ENCODE data around the gene SEL1L3. TPM values are rescaled to one million over a fixed set of nuclear protein-coding genes. Genes with fewer than 3 reads are reported as not detected.
"Not testable (repeated sequence)": the region's sequence is repeated elsewhere in the genome, so short reads cannot be mapped to it uniquely, and the experiment has no call there.

SEL1L3 gene
- 23.7 TPM for total RNA-seq (ENCODE audit: unreplicated experiment)
- long read RNA-seq, result 0 reads

GRCh38 chr4:25862411-25863346 lies at the start of gene SEL1L3:
Gene SEL1L3, minus strand, starts transcription at chr4:25862988. Its CDS starts 152 bp downstream, at chr4:25862836.
- Mint-ChIP-seq H3K27ac (ENCODE audit: unreplicated experiment) (peak within 1 kb of the TSS; percentile 75), H3K9me3 (ENCODE audit: unreplicated experiment) (peaks cover 6% of the 10 kb centered on the region), H3K4me1 (ENCODE audit: low read depth, unreplicated experiment) (peaks cover 4% of the 10 kb centered on the region), H3K4me3 (ENCODE audit: unreplicated experiment) (peak within 1 kb of the TSS; percentile 98), H3K27me3 (ENCODE audit: unreplicated experiment) (peaks cover 7% of the 10 kb centered on the region), H3K36me3 (ENCODE audit: unreplicated experiment) (peaks cover 4% of the 10 kb centered on the region)
- TF ChIP-seq CTCF (IDR thresholded peaks at IDR 0.05; ENCODE audit: partially characterized antibody, unreplicated experiment), result no peak
- DNase-seq, result peak; percentile 59

DNA sequence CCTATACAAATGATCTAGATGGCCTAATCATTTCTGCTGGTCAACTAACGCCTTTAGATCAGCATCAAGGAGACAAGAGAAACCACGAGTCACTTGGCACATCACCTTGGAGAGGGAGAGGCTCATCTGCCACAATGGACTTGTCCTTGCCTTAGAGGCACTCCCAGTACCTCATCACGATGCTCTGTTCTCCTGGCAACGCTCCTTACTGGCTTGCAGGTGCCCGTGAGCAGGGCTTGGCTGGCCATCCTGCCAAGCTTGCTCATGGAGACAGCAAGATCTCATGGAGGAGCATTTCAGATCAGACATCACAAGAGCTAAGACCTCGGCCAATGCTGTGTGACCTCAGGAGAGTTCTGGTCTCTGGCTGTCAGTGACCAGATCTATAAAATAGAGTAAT lies 48.6 kb upstream of the SEL1L3 start:
- no peak for DNase-seq
- Mint-ChIP-seq H3K27ac (ENCODE audit: unreplicated experiment) (no peak overlapping the region), H3K9me3 (ENCODE audit: unreplicated experiment) (peaks cover 21% of the 10 kb centered on the region), H3K27me3 (ENCODE audit: unreplicated experiment) (peaks cover 20% of the 10 kb centered on the region), H3K4me1 (ENCODE audit: low read depth, unreplicated experiment) (peaks cover 19% of the 10 kb centered on the region), H3K36me3 (ENCODE audit: unreplicated experiment) (peaks cover 21% of the 10 kb centered on the region), H3K4me3 (ENCODE audit: unreplicated experiment) (no peak overlapping the region)
- no peak for TF ChIP-seq CTCF (IDR thresholded peaks at IDR 0.05; ENCODE audit: partially characterized antibody, unreplicated experiment)

GRCh38 chr4:25908491-25908901 lies 45.7 kb upstream of the SEL1L3 start:
- Mint-ChIP-seq H3K4me3 (ENCODE audit: unreplicated experiment) (no peak overlapping the region), H3K9me3 (ENCODE audit: unreplicated experiment) (peaks cover 14% of the 10 kb centered on the region), H3K36me3 (ENCODE audit: unreplicated experiment) (peaks cover 21% of the 10 kb centered on the region), H3K4me1 (ENCODE audit: low read depth, unreplicated experiment) (peaks cover 17% of the 10 kb centered on the region), H3K27ac (ENCODE audit: unreplicated experiment) (peak overlapping the region; percentile 95), H3K27me3 (ENCODE audit: unreplicated experiment) (peaks cover 11% of the 10 kb centered on the region)
- no peak for DNase-seq
- TF ChIP-seq CTCF (IDR thresholded peaks at IDR 0.05; ENCODE audit: partially characterized antibody, unreplicated experiment), result no peak

DNA sequence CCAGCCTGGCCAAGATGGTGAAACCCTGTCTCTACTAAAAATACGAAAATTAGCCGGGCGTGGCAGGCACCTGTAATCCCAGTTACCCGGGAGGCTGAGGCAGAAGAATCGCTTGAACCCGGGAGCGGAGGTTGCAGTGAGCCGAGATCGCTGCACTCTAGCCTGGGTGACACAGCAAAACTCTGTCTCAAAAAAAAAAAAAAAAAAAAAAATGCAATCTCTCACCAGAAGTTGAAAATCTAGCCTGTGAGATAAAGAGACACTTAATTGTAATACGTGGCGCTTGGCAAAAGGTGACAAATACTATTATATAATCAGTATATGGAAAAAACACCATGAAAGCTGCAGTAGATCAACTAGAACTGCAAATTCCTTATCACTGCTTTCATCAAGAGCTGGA lies 43.3 kb upstream of the SEL1L3 start:
- H3K4me3 Mint-ChIP-seq (ENCODE audit: unreplicated experiment); H3K27ac Mint-ChIP-seq (ENCODE audit: unreplicated experiment); H3K4me1 Mint-ChIP-seq (ENCODE audit: low read depth, unreplicated experiment); H3K9me3 Mint-ChIP-seq (ENCODE audit: unreplicated experiment); DNase-seq: not testable (repeated sequence)
- H3K27me3 Mint-ChIP-seq (ENCODE audit: unreplicated experiment), result peaks cover 11% of the 10 kb centered on the region
- H3K36me3 Mint-ChIP-seq (ENCODE audit: unreplicated experiment), result peaks cover 17% of the 10 kb centered on the region

DNA sequence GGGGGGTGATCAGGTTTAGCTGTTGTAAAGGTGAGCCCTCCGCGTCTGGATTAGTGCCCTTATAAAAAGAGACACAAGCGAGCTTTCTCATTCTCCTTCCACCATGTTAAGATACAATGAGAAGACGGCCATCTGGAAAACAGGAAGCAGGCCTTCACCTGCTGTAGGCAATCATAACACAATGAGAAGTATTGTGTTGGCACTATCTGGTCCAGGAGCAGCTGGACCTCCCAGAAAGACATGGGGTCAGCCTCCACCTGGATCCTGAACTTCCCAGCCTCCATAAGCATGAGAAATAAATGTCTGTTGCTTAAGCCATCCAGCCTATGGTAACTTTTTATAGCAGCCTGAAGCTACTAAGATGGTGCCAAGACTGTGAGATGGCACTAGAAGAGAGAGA lies 42.6 kb upstream of the SEL1L3 start:
- no peak for TF ChIP-seq CTCF (IDR thresholded peaks at IDR 0.05; ENCODE audit: partially characterized antibody, unreplicated experiment)
- Mint-ChIP-seq H3K27me3 (ENCODE audit: unreplicated experiment) (peaks cover 11% of the 10 kb centered on the region), H3K27ac (ENCODE audit: unreplicated experiment) (no peak overlapping the region), H3K4me3 (ENCODE audit: unreplicated experiment) (no peak overlapping the region), H3K9me3 (ENCODE audit: unreplicated experiment) (peaks cover 6% of the 10 kb centered on the region), H3K36me3 (ENCODE audit: unreplicated experiment) (peaks cover 17% of the 10 kb centered on the region), H3K4me1 (ENCODE audit: low read depth, unreplicated experiment) (peaks cover 10% of the 10 kb centered on the region)
- DNase-seq, result no peak

All from glutamatergic neuron (in vitro differentiated cells).